ENCODE measurements around the gene PITPNB. TPM values are rescaled to one million over a fixed set of nuclear protein-coding genes. Genes with fewer than 3 reads are reported as not detected.

Gene PITPNB
- total RNA-seq, 2 donors from 2014 or later: 59.6 to 68.2 TPM

DNA sequence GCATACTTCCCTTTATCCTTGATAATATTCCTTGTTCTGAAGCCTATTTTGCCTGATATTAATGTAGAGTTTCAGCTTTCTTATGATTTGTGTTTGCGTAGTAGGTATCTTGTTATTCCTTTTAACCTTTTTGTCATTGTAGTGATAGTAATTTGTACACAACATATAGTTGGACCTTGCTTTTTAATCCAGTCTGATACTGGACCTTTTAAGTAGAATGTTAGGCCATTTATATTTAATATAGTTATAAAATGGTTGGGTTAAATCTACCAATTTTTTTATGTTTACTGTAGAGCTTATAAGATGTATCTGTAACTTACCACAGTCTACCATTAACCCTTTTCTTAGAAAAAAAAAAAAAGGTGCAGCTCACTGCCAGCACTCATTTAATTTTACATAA lies 8.6 kb upstream of the PITPNB start:
- Histone ChIP-seq H3K36me3 (ENCODE audit: control insufficient read depth, insufficient read depth, low read length) (peaks cover 29% of the 10 kb centered on the region), H3K27ac (ENCODE audit: low read depth, low read length) (no peak overlapping the region), H3K4me3 (ENCODE audit: low read length) (no peak overlapping the region), H3K9me3 (ENCODE audit: control insufficient read depth, low read length) (peaks cover 16% of the 10 kb centered on the region), H3K4me1 (ENCODE audit: control insufficient read depth, insufficient read depth, low read length) (peaks cover 6% of the 10 kb centered on the region), H3K27me3 (ENCODE audit: control insufficient read depth, insufficient read depth, low read length, poor library complexity, severe bottlenecking) (no peaks in the 10 kb centered on the region), H3K9ac (ENCODE audit: extremely low read depth, low read length, poor library complexity, severe bottlenecking) (no peak overlapping the region)
- Mint-ChIP-seq H3K4me1 (peaks cover 5% of the 10 kb centered on the region), H3K27me3 (ENCODE audit: insufficient read depth) (no peaks in the 10 kb centered on the region), H3K27ac (no peak overlapping the region), H3K36me3 (ENCODE audit: low read depth) (peaks cover 26% of the 10 kb centered on the region), H3K9me3 (peaks cover 6% of the 10 kb centered on the region), H3K4me3 (no peak overlapping the region)
- DNase-seq: no peak
- WGBS, 2 experiments (ENCODE audit: insufficient coverage in 1 of 2, insufficient read length in 1 of 2): 43% methylated on average over 1 of the region's 1 CpG; no CpG with 5 or more reads in 1 of the 2 experiments
- TF ChIP-seq, protein P1, sequence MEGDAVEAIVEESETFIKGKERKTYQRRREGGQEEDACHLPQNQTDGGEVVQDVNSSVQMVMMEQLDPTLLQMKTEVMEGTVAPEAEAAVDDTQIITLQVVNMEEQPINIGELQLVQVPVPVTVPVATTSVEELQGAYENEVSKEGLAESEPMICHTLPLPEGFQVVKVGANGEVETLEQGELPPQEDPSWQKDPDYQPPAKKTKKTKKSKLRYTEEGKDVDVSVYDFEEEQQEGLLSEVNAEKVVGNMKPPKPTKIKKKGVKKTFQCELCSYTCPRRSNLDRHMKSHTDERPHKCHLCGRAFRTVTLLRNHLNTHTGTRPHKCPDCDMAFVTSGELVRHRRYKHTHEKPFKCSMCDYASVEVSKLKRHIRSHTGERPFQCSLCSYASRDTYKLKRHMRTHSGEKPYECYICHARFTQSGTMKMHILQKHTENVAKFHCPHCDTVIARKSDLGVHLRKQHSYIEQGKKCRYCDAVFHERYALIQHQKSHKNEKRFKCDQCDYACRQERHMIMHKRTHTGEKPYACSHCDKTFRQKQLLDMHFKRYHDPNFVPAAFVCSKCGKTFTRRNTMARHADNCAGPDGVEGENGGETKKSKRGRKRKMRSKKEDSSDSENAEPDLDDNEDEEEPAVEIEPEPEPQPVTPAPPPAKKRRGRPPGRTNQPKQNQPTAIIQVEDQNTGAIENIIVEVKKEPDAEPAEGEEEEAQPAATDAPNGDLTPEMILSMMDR (conservative IDR thresholded peaks at IDR 0.05): no peak

DNA sequence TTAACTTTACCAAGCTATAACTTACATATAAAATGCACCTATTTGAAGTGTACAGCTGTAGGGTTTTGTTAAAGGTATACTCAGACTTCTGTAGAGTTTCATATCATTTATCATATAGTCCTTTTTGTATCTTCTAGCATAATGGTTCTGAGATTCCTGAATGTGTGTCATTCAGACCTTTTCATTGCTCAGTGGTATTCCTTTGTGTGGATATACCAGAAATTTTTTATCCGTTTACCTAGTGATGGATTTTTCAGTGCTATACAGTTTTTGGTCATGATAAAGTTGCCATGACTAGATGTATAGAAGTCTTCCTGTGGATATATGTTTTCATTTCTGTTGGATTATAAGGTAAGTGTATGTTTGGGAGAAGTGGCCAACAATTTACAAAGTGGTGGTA lies 6.3 kb upstream of the PITPNB start:
- Mint-ChIP-seq H3K9me3 (peaks cover 6% of the 10 kb centered on the region), H3K27me3 (ENCODE audit: insufficient read depth) (no peaks in the 10 kb centered on the region), H3K4me1 (peaks cover 5% of the 10 kb centered on the region), H3K27ac (no peak overlapping the region), H3K4me3 (no peak overlapping the region), H3K36me3 (ENCODE audit: low read depth) (peaks cover 40% of the 10 kb centered on the region)
- H3K27ac ChIP-seq (ENCODE audit: low read depth, low read length): no peak overlapping the region
- peaks cover 5% of the 10 kb centered on the region for H3K4me1 ChIP-seq (ENCODE audit: control insufficient read depth, insufficient read depth, low read length)
- H3K9me3 ChIP-seq (ENCODE audit: control insufficient read depth, low read length): peaks cover 16% of the 10 kb centered on the region
- DNase-seq: no peak
- peaks cover 40% of the 10 kb centered on the region for H3K36me3 ChIP-seq (ENCODE audit: control insufficient read depth, insufficient read depth, low read length)
- TF ChIP-seq, protein P1 (conservative IDR thresholded peaks at IDR 0.05): no peak
- WGBS, 2 experiments (ENCODE audit: insufficient coverage in 1 of 2, insufficient read length in 1 of 2): 84 to 100% methylated on average over 1 of the region's 1 CpG
- no peak overlapping the region for H3K9ac ChIP-seq (ENCODE audit: extremely low read depth, low read length, poor library complexity, severe bottlenecking)
- H3K27me3 ChIP-seq (ENCODE audit: control insufficient read depth, insufficient read depth, low read length, poor library complexity, severe bottlenecking): no peaks in the 10 kb centered on the region
- H3K4me3 ChIP-seq (ENCODE audit: low read length): no peak overlapping the region

DNA sequence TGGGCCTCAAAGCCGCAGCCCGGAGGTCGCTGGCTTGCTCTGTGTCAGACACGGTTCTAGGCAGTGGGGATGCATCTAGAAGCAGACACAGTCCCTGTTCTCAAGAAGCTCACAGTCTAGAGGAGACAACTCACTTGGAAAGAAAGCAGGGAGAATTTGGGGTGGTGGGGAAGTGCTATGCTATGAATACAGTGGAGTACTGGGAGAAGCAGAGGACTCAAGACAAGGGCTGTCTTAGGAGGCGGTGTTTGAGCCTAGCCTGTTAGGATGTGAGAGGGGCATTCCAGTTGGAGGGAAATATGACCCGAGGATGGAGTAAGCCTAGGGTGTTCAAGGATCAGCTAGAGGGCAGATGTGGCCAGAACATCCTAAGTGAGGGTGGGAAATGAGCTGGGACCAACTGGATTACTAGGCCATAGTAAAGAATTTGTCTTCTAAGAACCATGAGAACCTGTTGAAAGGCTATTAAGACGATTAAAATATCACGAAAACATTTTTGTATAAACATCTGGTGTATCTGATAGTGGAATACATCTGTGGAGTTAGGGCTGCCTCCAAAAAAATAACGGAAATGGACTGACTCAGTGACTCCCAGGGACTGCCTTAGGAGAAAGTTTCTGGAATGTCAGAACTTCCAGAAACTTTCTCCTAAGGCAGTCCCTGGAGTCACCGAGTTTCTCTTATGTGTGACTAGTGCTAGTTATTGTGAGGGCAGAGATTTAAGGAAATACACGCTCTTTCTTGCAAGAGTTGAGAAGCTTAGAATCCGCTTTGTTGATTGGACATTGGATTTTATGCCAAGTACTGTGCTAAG lies 1.1 kb upstream of the PITPNB start:
- peaks cover 33% of the 10 kb centered on the region for H3K36me3 Mint-ChIP-seq (ENCODE audit: low read depth)

More for the DNA sequence above, 1.1 kb upstream of the PITPNB start:
- peak overlapping the region; percentile 84 for H3K9ac ChIP-seq (ENCODE audit: extremely low read depth, low read length, poor library complexity, severe bottlenecking)
- TF ChIP-seq, protein P1 (conservative IDR thresholded peaks at IDR 0.05): no peak
- peaks cover 4% of the 10 kb centered on the region for H3K4me1 ChIP-seq (ENCODE audit: control insufficient read depth, insufficient read depth, low read length)
- peak overlapping the region; percentile 97 for H3K4me3 ChIP-seq (ENCODE audit: low read length)
- H3K9me3 Mint-ChIP-seq: no peaks in the 10 kb centered on the region
- peaks cover 39% of the 10 kb centered on the region for H3K36me3 ChIP-seq (ENCODE audit: control insufficient read depth, insufficient read depth, low read length)
- H3K9me3 ChIP-seq (ENCODE audit: control insufficient read depth, low read length): no peaks in the 10 kb centered on the region
- H3K27ac Mint-ChIP-seq: peak overlapping the region; percentile 97
- peaks cover 24% of the 10 kb centered on the region for H3K4me1 Mint-ChIP-seq
- peak overlapping the region; percentile 77 for H3K27ac ChIP-seq (ENCODE audit: low read depth, low read length)
- peak; percentile 79 for DNase-seq
- no peaks in the 10 kb centered on the region for H3K27me3 Mint-ChIP-seq (ENCODE audit: insufficient read depth)
- H3K27me3 ChIP-seq (ENCODE audit: control insufficient read depth, insufficient read depth, low read length, poor library complexity, severe bottlenecking): no peaks in the 10 kb centered on the region
- 35 to 39% methylated on average over 8 to 12 of the region's 12 CpGs for WGBS, 2 experiments (ENCODE audit: insufficient coverage in 1 of 2, insufficient read length in 1 of 2)
- peak overlapping the region; percentile 95 for H3K4me3 Mint-ChIP-seq
